ENCODE measurements around the gene WSCD2. TPM values are rescaled to one million over a fixed set of nuclear protein-coding genes. Genes with fewer than 3 reads are reported as not detected.
"Not testable (repeated sequence)": the region's sequence is repeated elsewhere in the genome, so short reads cannot be mapped to it uniquely, and the experiment has no call there.

The WSCD2 gene
- polyA plus RNA-seq, 1 experiment, result not detected

DNA sequence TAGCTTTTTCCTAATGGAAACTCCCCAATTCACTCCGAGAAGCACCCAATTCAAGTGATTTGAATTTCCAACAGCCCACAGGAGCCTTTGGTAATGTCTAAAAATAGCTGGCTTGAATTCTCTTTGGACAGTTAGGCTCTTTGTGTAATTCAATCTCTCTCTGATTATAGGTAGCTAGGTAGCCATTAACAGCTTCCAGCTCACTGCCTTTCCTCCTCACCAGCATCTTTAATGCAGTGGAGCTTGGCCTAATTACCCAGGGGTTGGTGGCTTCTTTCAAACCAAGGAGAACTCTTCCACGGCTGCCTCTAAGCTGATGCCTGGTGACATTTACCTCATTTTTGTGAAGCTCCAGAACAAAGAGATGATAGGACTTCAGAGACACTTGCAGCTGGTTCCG is 86.4 kb downstream of the WSCD2 start:
- POLR2A ChIA-PET, result no interaction called here
- no peak for DNase-seq (ENCODE audit: low read depth)
- no peaks in the 10 kb centered on the region for H3K36me3 ChIP-seq (ENCODE audit: control insufficient read depth, insufficient read depth, low read length)
- CTCF ChIA-PET, result no interaction called here
- no peak for TF ChIP-seq CTCF (IDR thresholded peaks at IDR 0.05; ENCODE audit: insufficient read depth, low read depth, low read length)
- no peaks in the 10 kb centered on the region for H3K27me3 ChIP-seq (ENCODE audit: control insufficient read depth, insufficient read depth, low read length)
- no peak overlapping the region for H3K4me3 ChIP-seq (ENCODE audit: low read depth, low read length)

DNA sequence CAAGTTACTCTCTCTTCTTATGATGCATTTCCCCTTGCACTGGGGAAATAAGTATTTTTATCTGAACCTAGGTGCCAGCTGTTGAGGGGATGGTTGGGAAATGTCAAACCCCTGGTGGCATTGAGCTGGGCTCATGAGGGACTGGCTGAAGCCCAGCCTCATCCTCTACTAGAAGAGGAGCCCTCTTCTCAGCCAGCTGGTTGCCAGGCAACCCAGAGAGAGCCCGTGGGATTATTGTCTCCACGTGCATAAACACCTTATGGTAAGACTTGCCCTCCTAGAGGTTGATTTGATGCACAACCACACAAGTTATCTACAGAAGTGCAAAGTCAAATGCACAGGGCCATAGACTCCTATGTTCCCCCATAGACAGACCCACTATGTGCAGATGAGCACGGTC is 89.8 kb downstream of the WSCD2 start:
- CTCF ChIA-PET, result no interaction called here
- H3K27me3 ChIP-seq (ENCODE audit: control insufficient read depth, insufficient read depth, low read length), result no peaks in the 10 kb centered on the region
- POLR2A ChIA-PET, result no interaction called here
- H3K4me3 ChIP-seq (ENCODE audit: low read depth, low read length), result no peak overlapping the region
- no peak for TF ChIP-seq CTCF (IDR thresholded peaks at IDR 0.05; ENCODE audit: insufficient read depth, low read depth, low read length)
- DNase-seq (ENCODE audit: low read depth), result no peak
- no peaks in the 10 kb centered on the region for H3K36me3 ChIP-seq (ENCODE audit: control insufficient read depth, insufficient read depth, low read length)

- H3K4me3 ChIP-seq (ENCODE audit: low read depth, low read length); H3K36me3 ChIP-seq (ENCODE audit: control insufficient read depth, insufficient read depth, low read length); POLR2A ChIA-PET; H3K27me3 ChIP-seq (ENCODE audit: control insufficient read depth, insufficient read depth, low read length); DNase-seq (ENCODE audit: low read depth); CTCF ChIA-PET: not testable (repeated sequence)
Measured at GRCh38 chr12:108225101-108225500, 96.0 kb downstream of the WSCD2 start.

DNA sequence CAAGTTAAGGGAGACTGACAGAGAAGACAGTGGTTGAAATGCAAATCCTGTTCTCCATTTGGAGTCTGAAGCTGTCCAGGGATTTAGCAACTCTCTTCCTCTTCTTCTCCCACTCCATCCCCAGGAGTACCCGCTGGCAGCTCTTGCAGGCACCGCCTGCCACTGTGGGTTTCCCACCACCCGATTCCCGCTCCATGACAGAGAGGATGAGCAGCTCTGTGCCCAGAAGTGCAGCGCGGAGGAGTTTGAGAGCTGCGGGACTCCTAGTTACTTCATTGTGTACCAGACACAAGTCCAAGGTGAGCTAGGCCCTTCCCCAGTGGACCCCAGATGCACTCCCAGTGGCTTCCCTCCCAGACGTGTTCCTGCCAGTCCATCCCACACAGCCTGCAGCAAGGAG is 97.8 kb downstream of the WSCD2 start:
- no peak for TF ChIP-seq CTCF (IDR thresholded peaks at IDR 0.05; ENCODE audit: insufficient read depth, low read depth, low read length)
- DNase-seq (ENCODE audit: low read depth), result no peak
- ChIA-PET CTCF (no interaction called here), POLR2A (no interaction called here)
- no peaks in the 10 kb centered on the region for H3K27me3 ChIP-seq (ENCODE audit: control insufficient read depth, insufficient read depth, low read length)
- no peaks in the 10 kb centered on the region for H3K36me3 ChIP-seq (ENCODE audit: control insufficient read depth, insufficient read depth, low read length)
- H3K4me3 ChIP-seq (ENCODE audit: low read depth, low read length), result no peak overlapping the region

DNA sequence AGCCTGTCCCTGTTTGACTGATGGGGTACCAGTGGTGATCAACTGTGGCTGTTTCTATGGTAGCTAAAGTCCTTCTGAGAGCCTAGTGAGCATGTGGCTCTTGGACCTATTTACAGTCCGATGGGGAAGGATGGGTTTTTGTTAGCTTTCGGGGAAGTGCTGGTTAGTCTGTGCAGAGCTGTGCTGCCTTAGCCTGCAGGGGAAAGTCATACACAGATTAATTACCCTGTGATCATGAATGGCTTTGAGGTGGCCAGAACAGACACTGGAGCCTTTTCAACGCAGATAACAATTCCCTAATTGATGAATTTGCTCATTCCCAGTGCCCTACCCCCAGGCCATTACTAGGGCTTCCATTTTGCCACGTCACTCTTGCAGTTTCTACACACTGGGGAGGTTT is 99.7 kb downstream of the WSCD2 start:
- no peak for TF ChIP-seq CTCF (IDR thresholded peaks at IDR 0.05; ENCODE audit: insufficient read depth, low read depth, low read length)
- no peaks in the 10 kb centered on the region for H3K27me3 ChIP-seq (ENCODE audit: control insufficient read depth, insufficient read depth, low read length)
- ChIA-PET CTCF (interaction anchor here (0.5 to 1.6 kb wide), 2 partner anchors 12 to 252 kb away, joined by 3 to 5 read pairs; no protein-coding TSS in a partner anchor), POLR2A (no interaction called here)
- no peak overlapping the region for H3K4me3 ChIP-seq (ENCODE audit: low read depth, low read length)
- no peaks in the 10 kb centered on the region for H3K36me3 ChIP-seq (ENCODE audit: control insufficient read depth, insufficient read depth, low read length)
- no peak for DNase-seq (ENCODE audit: low read depth)

GRCh38 chr12:108231109-108231905 is 102.2 kb downstream of the WSCD2 start:
- ChIA-PET CTCF (no interaction called here), POLR2A (no interaction called here)
- Histone ChIP-seq H3K36me3 (ENCODE audit: control insufficient read depth, insufficient read depth, low read length) (no peaks in the 10 kb centered on the region), H3K4me3 (ENCODE audit: low read depth, low read length) (no peak overlapping the region), H3K27me3 (ENCODE audit: control insufficient read depth, insufficient read depth, low read length) (no peaks in the 10 kb centered on the region)
- no peak for TF ChIP-seq CTCF (IDR thresholded peaks at IDR 0.05; ENCODE audit: insufficient read depth, low read depth, low read length)
- DNase-seq (ENCODE audit: low read depth), result no peak
